Measurements from ENCODE around the gene COL20A1.

The COL20A1 gene

DNA sequence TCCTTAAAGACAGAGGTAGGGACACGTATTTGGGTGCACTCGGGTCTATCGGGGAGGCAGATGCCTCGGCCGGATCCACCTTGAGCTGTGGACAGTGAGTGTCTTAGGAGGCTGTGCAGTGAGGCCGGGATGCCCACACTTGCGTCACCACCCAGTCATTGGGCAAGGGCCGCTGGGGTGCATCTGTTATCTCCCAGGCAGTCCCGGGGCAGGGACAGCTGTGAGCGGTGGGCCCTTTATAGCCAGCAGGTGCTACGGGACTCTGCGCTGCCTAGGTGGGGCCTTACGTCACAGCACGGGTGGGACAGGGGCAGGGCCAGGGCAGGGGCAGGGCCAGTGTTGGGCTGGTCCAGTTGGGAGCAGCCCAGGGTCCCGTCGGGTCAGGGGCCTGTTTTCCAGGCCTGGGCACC, 689 bp upstream of the COL20A1 start:
- Histone ChIP-seq H3K36me3 (ENCODE audit: control insufficient read depth, insufficient read depth, low read length) (peaks cover 8% of the 10 kb centered on the region), H3K4me3 (replicated peaks; ENCODE audit: low read depth, low read length) (no peak overlapping the region), H3K27me3 (replicated peaks; ENCODE audit: control insufficient read depth, insufficient read depth, low read length) (no peaks in the 10 kb centered on the region)
- DNase-seq (ENCODE audit: extremely low read depth, insufficient read length): no peak
- TF ChIP-seq, protein P1, sequence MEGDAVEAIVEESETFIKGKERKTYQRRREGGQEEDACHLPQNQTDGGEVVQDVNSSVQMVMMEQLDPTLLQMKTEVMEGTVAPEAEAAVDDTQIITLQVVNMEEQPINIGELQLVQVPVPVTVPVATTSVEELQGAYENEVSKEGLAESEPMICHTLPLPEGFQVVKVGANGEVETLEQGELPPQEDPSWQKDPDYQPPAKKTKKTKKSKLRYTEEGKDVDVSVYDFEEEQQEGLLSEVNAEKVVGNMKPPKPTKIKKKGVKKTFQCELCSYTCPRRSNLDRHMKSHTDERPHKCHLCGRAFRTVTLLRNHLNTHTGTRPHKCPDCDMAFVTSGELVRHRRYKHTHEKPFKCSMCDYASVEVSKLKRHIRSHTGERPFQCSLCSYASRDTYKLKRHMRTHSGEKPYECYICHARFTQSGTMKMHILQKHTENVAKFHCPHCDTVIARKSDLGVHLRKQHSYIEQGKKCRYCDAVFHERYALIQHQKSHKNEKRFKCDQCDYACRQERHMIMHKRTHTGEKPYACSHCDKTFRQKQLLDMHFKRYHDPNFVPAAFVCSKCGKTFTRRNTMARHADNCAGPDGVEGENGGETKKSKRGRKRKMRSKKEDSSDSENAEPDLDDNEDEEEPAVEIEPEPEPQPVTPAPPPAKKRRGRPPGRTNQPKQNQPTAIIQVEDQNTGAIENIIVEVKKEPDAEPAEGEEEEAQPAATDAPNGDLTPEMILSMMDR (IDR thresholded peaks at IDR 0.05; ENCODE audit: insufficient read depth, low read length, poor library complexity, severe bottlenecking): no peak

DNA sequence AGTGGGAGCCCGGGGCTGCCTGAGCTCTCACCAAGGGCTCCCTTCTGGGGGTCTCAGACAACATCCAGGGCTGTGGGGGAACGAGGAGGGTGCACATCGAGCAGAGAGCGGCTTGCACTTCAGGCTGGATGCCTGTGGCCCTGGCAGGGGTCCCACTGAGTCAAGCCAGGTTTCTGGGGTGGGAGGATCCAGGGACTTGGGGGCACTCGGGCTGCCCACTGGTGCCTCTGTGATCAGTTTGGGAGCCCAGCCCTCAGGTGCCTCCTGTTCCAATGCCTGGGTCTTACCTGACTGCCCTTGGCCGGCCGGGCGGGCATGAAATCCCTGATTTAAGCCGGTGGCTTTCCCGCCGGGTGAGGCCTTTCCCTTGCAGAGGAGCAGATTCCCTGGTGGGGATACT, 470 bp downstream of the COL20A1 start:
- Histone ChIP-seq H3K27me3 (replicated peaks; ENCODE audit: control insufficient read depth, insufficient read depth, low read length) (no peaks in the 10 kb centered on the region), H3K4me3 (replicated peaks; ENCODE audit: low read depth, low read length) (no peak overlapping the region), H3K36me3 (ENCODE audit: control insufficient read depth, insufficient read depth, low read length) (peaks cover 5% of the 10 kb centered on the region)
- TF ChIP-seq, protein P1 (IDR thresholded peaks at IDR 0.05; ENCODE audit: insufficient read depth, low read length, poor library complexity, severe bottlenecking): no peak
- DNase-seq (ENCODE audit: extremely low read depth, insufficient read length): no peak

- peaks cover 1% of the 10 kb centered on the region for H3K36me3 ChIP-seq (ENCODE audit: control insufficient read depth, insufficient read depth, low read length)
- DNase-seq (ENCODE audit: extremely low read depth, insufficient read length): no peak
- no peak overlapping the region for H3K4me3 ChIP-seq (replicated peaks; ENCODE audit: low read depth, low read length)
- no peaks in the 10 kb centered on the region for H3K27me3 ChIP-seq (replicated peaks; ENCODE audit: control insufficient read depth, insufficient read depth, low read length)
- TF ChIP-seq, protein P1 (IDR thresholded peaks at IDR 0.05; ENCODE audit: insufficient read depth, low read length, poor library complexity, severe bottlenecking): no peak
Measured at GRCh38 chr20:63293871-63294535, 1.0 kb downstream of the COL20A1 start.

- no peaks in the 10 kb centered on the region; the same call in 1 of the 2 replicates for H3K36me3 ChIP-seq (ENCODE audit: control insufficient read depth, insufficient read depth, low read length)
- no peak overlapping the region for H3K4me3 ChIP-seq (replicated peaks; ENCODE audit: low read depth, low read length)
- TF ChIP-seq, protein P1 (IDR thresholded peaks at IDR 0.05; ENCODE audit: insufficient read depth, low read length, poor library complexity, severe bottlenecking): no peak
- no peak for DNase-seq (ENCODE audit: extremely low read depth, insufficient read length)
- H3K27me3 ChIP-seq (replicated peaks; ENCODE audit: control insufficient read depth, insufficient read depth, low read length): no peaks in the 10 kb centered on the region
Measured at GRCh38 chr20:63294536-63294900, 1.5 kb downstream of the COL20A1 start.

DNA sequence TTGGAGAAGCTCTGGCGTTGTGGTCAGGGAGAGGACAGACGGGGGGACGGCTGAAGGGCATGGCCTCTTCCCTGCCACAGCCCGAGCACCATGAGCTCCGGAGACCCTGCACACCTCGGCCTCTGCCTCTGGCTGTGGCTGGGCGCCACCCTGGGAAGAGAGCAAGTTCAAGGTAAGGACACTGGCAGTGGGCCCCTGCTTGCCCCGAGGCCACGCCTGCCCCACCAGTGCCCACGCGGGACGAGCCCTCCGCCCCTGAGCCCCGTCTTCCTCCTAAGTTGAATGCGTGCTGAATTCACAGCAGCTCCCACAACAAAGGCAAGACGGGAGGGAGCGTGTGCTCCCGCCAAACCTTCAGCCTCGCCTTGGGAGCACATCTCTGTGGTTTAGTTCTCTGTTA, 2.0 kb downstream of the COL20A1 start:
- no peak for DNase-seq (ENCODE audit: extremely low read depth, insufficient read length)
- Histone ChIP-seq H3K4me3 (replicated peaks; ENCODE audit: low read depth, low read length) (no peak overlapping the region), H3K36me3 (ENCODE audit: control insufficient read depth, insufficient read depth, low read length) (no peaks in the 10 kb centered on the region; the same call in 1 of the 2 replicates), H3K27me3 (replicated peaks; ENCODE audit: control insufficient read depth, insufficient read depth, low read length) (no peaks in the 10 kb centered on the region)
- TF ChIP-seq, protein P1 (IDR thresholded peaks at IDR 0.05; ENCODE audit: insufficient read depth, low read length, poor library complexity, severe bottlenecking): no peak

- TF ChIP-seq, protein P1 (IDR thresholded peaks at IDR 0.05; ENCODE audit: insufficient read depth, low read length, poor library complexity, severe bottlenecking): peak; percentile 2
- no peak for DNase-seq (ENCODE audit: extremely low read depth, insufficient read length)
- Histone ChIP-seq H3K4me3 (replicated peaks; ENCODE audit: low read depth, low read length) (no peak overlapping the region), H3K27me3 (replicated peaks; ENCODE audit: control insufficient read depth, insufficient read depth, low read length) (no peaks in the 10 kb centered on the region), H3K36me3 (ENCODE audit: control insufficient read depth, insufficient read depth, low read length) (no peaks in the 10 kb centered on the region)
Measured at GRCh38 chr20:63295422-63295821, 2.4 kb downstream of the COL20A1 start.
